ENCODE measurements around the gene ZDHHC17.

ZDHHC17 gene

GRCh38 chr12:76785407-76785806 is 21.5 kb downstream of the ZDHHC17 start:
- Histone ChIP-seq H3K36me3 (no peaks in the 10 kb centered on the region), H3K9me3 (no peaks in the 10 kb centered on the region), H3K4me1 (peaks cover 0 to 66% (median 23%) of the 10 kb centered on the region in 4 donors), H3K4me3 (no peak overlapping the region), H3K27me3 (no peaks in the 10 kb centered on the region), H3K27ac (peak overlapping the region; percentile 35 to 60)
- no peak for DNase-seq
- intact Hi-C loops (cut with DNase I; ENCODE audit: low total_unique reads), result no loop called here
- no peak for TF ChIP-seq CTCF (IDR thresholded peaks at IDR 0.05)

- TF ChIP-seq CTCF (IDR thresholded peaks at IDR 0.05), result no peak
- Histone ChIP-seq H3K4me1 (peaks cover 0 to 59% (median 18%) of the 10 kb centered on the region in 4 donors), H3K4me3 (no peak overlapping the region), H3K27ac (no peak overlapping the region), H3K36me3 (no peaks in the 10 kb centered on the region), H3K27me3 (no peaks in the 10 kb centered on the region), H3K9me3 (no peaks in the 10 kb centered on the region)
- DNase-seq, result no peak
- intact Hi-C loops (cut with DNase I; ENCODE audit: low total_unique reads), result no loop called here
These were observed 23.1 kb downstream of the ZDHHC17 start for GRCh38 chr12:76786986-76787385.

- DNase-seq, result no peak
- no peaks in the 10 kb centered on the region for H3K9me3 ChIP-seq
- peaks cover 0 to 53% (median 14%) of the 10 kb centered on the region in 4 donors for H3K4me1 ChIP-seq
- no peak for TF ChIP-seq CTCF (IDR thresholded peaks at IDR 0.05)
- no peak overlapping the region for H3K4me3 ChIP-seq
- H3K36me3 ChIP-seq, result no peaks in the 10 kb centered on the region
- H3K27ac ChIP-seq, result no peak overlapping the region
- intact Hi-C loops (cut with DNase I; ENCODE audit: low total_unique reads), result no loop called here
- no peaks in the 10 kb centered on the region for H3K27me3 ChIP-seq
These were observed 23.8 kb downstream of the ZDHHC17 start for GRCh38 chr12:76787689-76788088.

GRCh38 chr12:76789335-76790050 is 25.6 kb downstream of the ZDHHC17 start:
- no peaks in the 10 kb centered on the region for H3K36me3 ChIP-seq
- peaks cover 0 to 45% (median 10%) of the 10 kb centered on the region in 4 donors for H3K4me1 ChIP-seq
- intact Hi-C loops (cut with DNase I; ENCODE audit: low total_unique reads), result no loop called here
- TF ChIP-seq CTCF (IDR thresholded peaks at IDR 0.05), result no peak
- no peaks in the 10 kb centered on the region for H3K9me3 ChIP-seq
- no peak overlapping the region for H3K4me3 ChIP-seq
- no peak overlapping the region for H3K27ac ChIP-seq
- no peaks in the 10 kb centered on the region for H3K27me3 ChIP-seq
- DNase-seq, result no peak

- no peaks in the 10 kb centered on the region for H3K9me3 ChIP-seq
- peaks cover 0 to 37% (median 3%) of the 10 kb centered on the region in 4 donors for H3K4me1 ChIP-seq
- H3K27ac ChIP-seq, result no peak overlapping the region
- intact Hi-C loops (cut with DNase I; ENCODE audit: low total_unique reads), result no loop called here
- no peak for DNase-seq
- H3K27me3 ChIP-seq, result no peaks in the 10 kb centered on the region
- TF ChIP-seq CTCF (IDR thresholded peaks at IDR 0.05), result peak; percentile 61 to 67
- no peak overlapping the region for H3K4me3 ChIP-seq
- H3K36me3 ChIP-seq, result no peaks in the 10 kb centered on the region
These were observed 26.9 kb downstream of the ZDHHC17 start for GRCh38 chr12:76790564-76791552.

All from tibial artery (tissue), 4 donors.